Measurements from ENCODE around the gene ATG7.

The ATG7 gene

GRCh38 chr3:11367143-11367693, 95.0 kb downstream of the ATG7 start:
- Histone ChIP-seq H3K36me3 (replicated peaks) (peaks cover 16% of the 10 kb centered on the region), H3K27me3 (replicated peaks) (no peaks in the 10 kb centered on the region), H3K27ac (peak overlapping the region; percentile 4), H3K4me3 (ENCODE audit: low read depth, low read length) (no peak overlapping the region)
- TF ChIP-seq CTCF (IDR thresholded peaks at IDR 0.05; ENCODE audit: low read depth, low read length, missing control alignments) = no peak
- no peak for DNase-seq
- in situ Hi-C loops (cut with HindIII; ENCODE audit: low pct_ligation_motif_present, low sequenced_read_pairs) = no loop called here

- TF ChIP-seq CTCF (IDR thresholded peaks at IDR 0.05; ENCODE audit: low read depth, low read length, missing control alignments) = no peak
Observed at GRCh38 chr3:11370191-11370590, 98.0 kb downstream of the ATG7 start.

GRCh38 chr3:11370966-11371365, 98.8 kb downstream of the ATG7 start:
- in situ Hi-C loops (cut with HindIII; ENCODE audit: low pct_ligation_motif_present, low sequenced_read_pairs) = no loop called here
- no peak for TF ChIP-seq CTCF (IDR thresholded peaks at IDR 0.05; ENCODE audit: low read depth, low read length, missing control alignments)
- DNase-seq = no peak
- H3K36me3 ChIP-seq (replicated peaks) = peaks cover 6% of the 10 kb centered on the region
- no peak overlapping the region for H3K27ac ChIP-seq
- no peak overlapping the region for H3K4me3 ChIP-seq (ENCODE audit: low read depth, low read length)
- no peaks in the 10 kb centered on the region for H3K27me3 ChIP-seq (replicated peaks)

More at GRCh38 chr3:11370191-11370590, 98.0 kb downstream of the ATG7 start:
- Histone ChIP-seq H3K27ac (no peak overlapping the region), H3K4me3 (ENCODE audit: low read depth, low read length) (no peak overlapping the region), H3K36me3 (replicated peaks) (peaks cover 6% of the 10 kb centered on the region), H3K27me3 (replicated peaks) (no peaks in the 10 kb centered on the region)
- in situ Hi-C loops (cut with HindIII; ENCODE audit: low pct_ligation_motif_present, low sequenced_read_pairs) = no loop called here
- no peak for DNase-seq

GRCh38 chr3:11371747-11372146, 99.5 kb downstream of the ATG7 start:
- H3K4me3 ChIP-seq (ENCODE audit: low read depth, low read length) = no peak overlapping the region
- peaks cover 6% of the 10 kb centered on the region for H3K36me3 ChIP-seq (replicated peaks)
- DNase-seq = no peak
- no peak overlapping the region for H3K27ac ChIP-seq
- in situ Hi-C loops (cut with HindIII; ENCODE audit: low pct_ligation_motif_present, low sequenced_read_pairs) = no loop called here
- no peak for TF ChIP-seq CTCF (IDR thresholded peaks at IDR 0.05; ENCODE audit: low read depth, low read length, missing control alignments)
- H3K27me3 ChIP-seq (replicated peaks) = no peaks in the 10 kb centered on the region

- no peak for DNase-seq
- no peak for TF ChIP-seq CTCF (IDR thresholded peaks at IDR 0.05; ENCODE audit: low read depth, low read length, missing control alignments)
- in situ Hi-C loops (cut with HindIII; ENCODE audit: low pct_ligation_motif_present, low sequenced_read_pairs) = no loop called here
- Histone ChIP-seq H3K36me3 (replicated peaks) (peaks cover 5% of the 10 kb centered on the region), H3K27ac (no peak overlapping the region), H3K4me3 (ENCODE audit: low read depth, low read length) (no peak overlapping the region), H3K27me3 (replicated peaks) (no peaks in the 10 kb centered on the region)
Observed at GRCh38 chr3:11373235-11373634, 101.0 kb downstream of the ATG7 start.

- H3K36me3 ChIP-seq (replicated peaks) = peaks cover 4% of the 10 kb centered on the region
- TF ChIP-seq CTCF (IDR thresholded peaks at IDR 0.05; ENCODE audit: low read depth, low read length, missing control alignments) = no peak
- no peaks in the 10 kb centered on the region for H3K27me3 ChIP-seq (replicated peaks)
- in situ Hi-C loops (cut with HindIII; ENCODE audit: low pct_ligation_motif_present, low sequenced_read_pairs) = no loop called here
- H3K4me3 ChIP-seq (ENCODE audit: low read depth, low read length) = no peak overlapping the region
- no peak overlapping the region for H3K27ac ChIP-seq
- no peak for DNase-seq
Observed at GRCh38 chr3:11373654-11374053, 101.5 kb downstream of the ATG7 start.
